ENCODE data around the gene FERMT2.
"Not testable (repeated sequence)": the region's sequence is repeated elsewhere in the genome, so short reads cannot be mapped to it uniquely, and the experiment has no call there.

FERMT2 gene

DNA sequence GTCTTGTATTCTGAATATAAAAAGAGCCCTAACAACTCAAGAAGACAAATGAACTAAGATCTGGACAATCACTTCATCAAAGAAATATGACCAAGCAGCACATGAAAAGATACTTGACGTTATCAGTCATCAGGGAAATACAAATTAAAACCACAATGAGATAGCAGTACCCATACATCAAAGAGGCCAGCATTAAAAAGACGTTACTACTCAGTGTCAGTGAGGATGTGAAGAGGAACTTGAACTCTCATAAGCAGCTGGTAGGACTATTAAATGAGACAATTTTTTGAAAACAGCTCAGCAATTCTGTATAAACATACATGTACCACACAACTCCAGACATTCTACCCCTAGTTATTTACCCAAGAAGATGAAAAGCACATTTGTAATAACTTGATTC, 55.9 kb downstream of the FERMT2 start:
- DNase-seq = no peak

- no peak for DNase-seq
Measured at GRCh38 chr14:52891800-52892199, 59.0 kb downstream of the FERMT2 start.

DNA sequence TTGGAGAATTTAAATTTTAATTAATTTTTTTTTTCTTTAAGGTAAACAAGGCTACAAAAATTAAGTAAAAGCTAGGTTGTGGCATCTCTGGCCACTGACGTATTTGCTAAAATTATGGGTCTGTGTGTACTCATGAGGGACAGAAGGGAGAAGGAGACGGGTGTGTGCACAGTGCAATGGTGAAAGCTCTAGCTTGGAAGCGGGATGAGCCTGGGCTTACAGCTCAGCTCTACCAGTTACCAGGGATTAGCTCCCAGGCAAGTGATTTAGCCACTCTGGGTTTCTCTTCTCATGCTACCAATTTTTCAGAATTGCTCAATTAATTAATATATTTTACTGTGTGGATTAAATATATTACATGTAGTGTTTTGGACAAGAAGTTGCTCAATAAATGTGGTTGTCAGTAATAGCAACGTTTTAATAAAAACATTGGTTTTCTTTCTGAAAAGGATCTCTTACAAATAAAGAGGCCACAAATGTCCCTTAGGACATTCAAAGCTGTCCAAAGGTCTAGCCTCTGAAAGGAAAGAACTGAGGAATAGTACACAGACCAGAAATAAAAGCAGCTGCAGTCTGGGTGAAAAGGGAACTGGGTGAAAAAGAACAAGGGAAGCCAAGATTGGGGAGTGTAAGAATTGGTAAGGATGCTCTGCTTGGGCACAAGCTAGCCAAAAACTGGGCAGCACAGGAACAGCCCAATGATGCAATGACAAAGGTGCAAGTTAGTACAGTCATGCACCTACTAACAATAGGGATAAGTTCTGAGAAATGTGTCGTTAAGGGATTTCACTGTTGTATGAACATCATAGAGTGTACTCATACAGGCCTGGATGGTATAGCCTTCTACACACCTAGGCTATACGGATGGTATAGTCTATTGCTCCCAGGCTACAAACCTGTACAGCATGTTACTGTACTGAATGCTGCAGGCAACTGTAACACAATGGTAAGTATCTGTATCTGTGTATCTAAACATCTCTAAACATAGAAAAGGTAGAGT, 61.7 kb downstream of the FERMT2 start:
- no peak for DNase-seq

DNA sequence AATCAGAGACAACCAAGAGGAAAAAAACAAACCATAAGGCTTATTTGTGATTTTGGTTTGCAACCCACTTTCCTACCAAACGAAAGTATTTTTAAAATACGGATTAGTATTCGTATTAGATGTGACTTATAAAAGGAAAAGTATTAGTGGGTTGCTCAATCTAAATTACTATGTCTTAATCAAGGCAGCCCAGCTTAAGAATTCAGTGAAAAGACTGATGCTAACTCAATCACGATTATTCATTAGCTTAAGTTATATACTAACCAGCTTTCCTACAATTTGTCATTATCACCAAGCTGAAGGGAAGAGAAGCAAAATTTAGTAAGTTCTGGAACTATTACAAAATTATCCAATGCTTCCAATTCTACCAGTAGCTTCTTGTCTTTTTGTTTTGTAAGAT, 62.7 kb downstream of the FERMT2 start:
- no peak for DNase-seq

GRCh38 chr14:52885230-52885629, 65.6 kb downstream of the FERMT2 start:
- DNase-seq = no peak

- no peak for DNase-seq
Measured at GRCh38 chr14:52883658-52884057, 67.2 kb downstream of the FERMT2 start.

- DNase-seq = no peak
Measured at GRCh38 chr14:52882824-52883223, 68.0 kb downstream of the FERMT2 start.

- DNase-seq = no peak
Measured at GRCh38 chr14:52879958-52880357, 70.9 kb downstream of the FERMT2 start.

GRCh38 chr14:52878946-52879345, 71.9 kb downstream of the FERMT2 start:
- no peak for DNase-seq

- DNase-seq = no peak
Measured at GRCh38 chr14:52878469-52878868, 72.4 kb downstream of the FERMT2 start.

GRCh38 chr14:52877628-52878027, 73.2 kb downstream of the FERMT2 start:
- no peak for DNase-seq

GRCh38 chr14:52876806-52877205, 74.0 kb downstream of the FERMT2 start:
- DNase-seq = no peak

DNA sequence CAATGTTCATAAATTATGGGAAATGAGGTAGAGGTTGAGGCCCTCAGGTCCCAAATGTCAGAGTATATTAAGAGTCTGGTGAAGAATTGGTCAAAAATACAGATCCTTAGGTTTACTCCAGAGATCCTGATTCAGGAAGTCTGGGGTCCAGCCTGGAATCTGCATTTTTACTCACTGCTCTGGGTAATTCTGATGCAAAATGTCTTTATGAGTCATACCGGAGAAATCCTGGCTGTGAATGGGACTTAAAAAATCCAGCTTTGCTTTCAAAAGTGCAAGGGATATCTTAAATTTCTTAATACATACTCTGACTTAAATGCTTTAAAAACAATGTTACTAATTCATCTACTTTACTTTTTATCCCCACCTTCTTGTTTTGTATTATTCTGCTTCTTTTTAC, 74.5 kb downstream of the FERMT2 start:
- no peak for DNase-seq

GRCh38 chr14:52875707-52876106, 75.1 kb downstream of the FERMT2 start:
- DNase-seq = no peak

GRCh38 chr14:52874389-52874788, 76.5 kb downstream of the FERMT2 start:
- DNase-seq = no peak

GRCh38 chr14:52873694-52874093, 77.2 kb downstream of the FERMT2 start:
- no peak for DNase-seq

GRCh38 chr14:52873065-52873464, 77.8 kb downstream of the FERMT2 start:
- DNase-seq = no peak

DNA sequence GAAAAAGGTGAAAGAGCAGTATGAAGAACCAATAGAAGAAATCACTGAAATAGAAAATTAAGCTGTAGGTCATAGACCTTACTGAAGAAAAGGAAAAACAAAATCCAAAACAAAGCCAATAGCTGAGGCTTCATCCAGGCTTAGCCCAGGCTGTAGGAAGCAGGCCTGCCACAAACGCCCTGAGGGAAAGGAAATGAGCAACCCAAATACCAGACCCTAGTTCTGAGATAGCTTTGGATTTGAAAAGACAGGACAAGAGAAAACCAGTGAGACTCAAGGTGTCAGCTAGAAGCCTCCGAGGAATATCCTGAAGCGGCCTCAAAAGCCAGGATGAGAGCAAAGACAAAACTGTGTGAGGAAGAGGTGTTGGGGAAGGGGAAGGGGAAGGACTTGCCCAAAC, 79.2 kb downstream of the FERMT2 start:
- no peak for DNase-seq

DNA sequence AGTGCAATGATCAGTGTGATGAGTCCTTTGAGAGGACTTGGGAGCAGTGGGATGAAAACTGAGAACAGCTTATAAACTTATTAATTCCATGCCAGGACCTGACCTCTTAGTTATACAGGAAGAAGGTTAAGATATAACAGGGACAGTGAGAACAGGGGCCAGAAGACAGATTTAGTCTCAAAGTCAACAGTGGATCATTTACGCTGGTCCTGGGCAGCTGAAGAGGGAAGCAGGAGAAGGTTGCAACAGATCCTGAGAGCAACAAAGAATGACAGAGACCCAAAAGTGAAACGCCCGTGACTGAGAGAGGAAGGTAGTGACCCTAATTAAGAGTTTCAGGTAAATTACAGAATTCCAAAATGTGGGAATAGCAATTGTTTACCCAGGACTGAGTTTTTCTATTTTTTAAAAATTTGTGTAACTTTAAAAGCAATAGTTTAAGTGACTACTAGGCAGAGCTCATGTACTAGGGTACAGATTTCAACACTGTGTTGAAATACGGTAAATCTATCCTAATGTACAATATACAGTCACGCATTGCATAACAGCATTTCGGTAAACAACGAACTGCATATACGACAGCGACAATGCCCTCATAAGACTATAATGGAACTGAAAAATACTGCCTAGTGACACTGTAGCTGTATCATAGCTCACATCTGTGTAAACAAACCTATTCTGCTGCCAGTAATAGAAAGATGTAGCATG, 81.8 kb downstream of the FERMT2 start:
- no peak for DNase-seq

GRCh38 chr14:52864893-52865292, 86.0 kb downstream of the FERMT2 start:
- DNase-seq = not testable (repeated sequence)

GRCh38 chr14:52863334-52863700, 87.5 kb downstream of the FERMT2 start:
- DNase-seq = no peak

DNA sequence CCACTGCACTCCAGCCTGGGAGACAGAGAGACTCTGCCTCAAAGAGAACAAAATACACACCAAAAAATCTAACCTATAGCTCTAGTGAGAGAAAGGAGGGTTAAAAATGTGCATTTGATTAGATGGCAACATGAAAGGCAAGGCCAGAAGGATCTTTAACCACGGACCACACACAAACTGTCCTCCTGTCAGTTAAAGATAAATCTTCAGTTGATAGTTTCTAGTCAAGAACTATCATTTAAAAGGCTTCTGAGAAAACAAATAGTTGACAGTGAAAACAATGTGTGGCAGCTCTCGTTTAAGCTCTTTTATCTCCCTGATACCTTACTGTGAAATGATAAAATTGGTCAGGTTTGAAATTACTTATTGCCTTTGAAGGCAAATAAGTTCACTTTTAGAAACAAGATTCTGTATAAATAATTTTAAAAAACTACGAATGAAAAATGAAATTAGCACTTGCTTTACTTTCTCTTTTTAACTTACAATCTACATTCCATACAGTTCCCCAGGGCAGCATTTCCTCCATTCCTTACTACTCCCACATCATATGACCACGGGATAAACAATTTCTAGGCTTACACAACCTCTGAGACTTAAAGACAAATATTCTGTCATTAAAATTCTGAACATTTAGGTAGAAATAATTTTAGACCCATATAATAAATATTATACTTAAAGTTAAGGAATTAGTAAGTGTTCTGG, 88.1 kb downstream of the FERMT2 start:
- no peak for DNase-seq

- DNase-seq = no peak
Measured at GRCh38 chr14:52861403-52861802, 89.4 kb downstream of the FERMT2 start.

DNA sequence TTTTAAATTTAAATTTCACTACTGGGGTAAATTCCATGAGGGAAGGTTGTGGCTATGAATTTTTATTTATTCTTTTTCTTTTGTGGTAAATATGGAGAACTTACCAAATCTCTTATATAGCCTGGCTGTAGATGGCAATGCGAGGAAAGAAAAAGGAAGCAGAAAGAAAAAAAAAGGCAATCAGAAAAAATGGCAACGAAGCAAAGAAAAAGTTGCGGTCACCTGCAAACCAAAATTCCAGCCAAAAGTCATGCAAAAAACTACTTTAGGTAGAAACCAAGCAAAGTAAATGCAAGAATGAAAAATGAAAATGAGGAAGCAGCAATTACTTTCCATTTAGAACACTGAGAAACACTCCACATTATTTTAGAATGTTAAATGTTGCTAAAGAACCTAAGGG, 89.9 kb downstream of the FERMT2 start:
- DNase-seq = no peak

All from GF-D8 (cell line).